K562 (cell line): Measurements from ENCODE around the gene VEGFB. TPM values are rescaled to one million over a fixed set of nuclear protein-coding genes. Genes with fewer than 3 reads are reported as not detected.

ENCODE experiments used
- ARID2 ChIP-seq: fragments of 450-650 bp; IDR thresholded peaks from 2 replicates; pipeline ENCODE4 v1.6.1; 2017; ENCODE audit warnings: antibody characterized with exemption, mild to moderate bottlenecking
- CBFA2T2 ChIP-seq: fragments of 450-650 bp; conservative IDR thresholded peaks from 2 replicates; pipeline ENCODE4 v1.6.1; 2017; ENCODE audit warnings: mild to moderate bottlenecking
- CBX1 ChIP-seq: sonication (generic); IDR thresholded peaks from 2 replicates; pipeline ENCODE4 v1.6.1; 2016; ENCODE audit warnings: antibody characterized with exemption, low read depth, mild to moderate bottlenecking
- CBX3 ChIP-seq, 2 experiments: IDR thresholded peaks; 1 replicate in 1 of 2; 2 replicates in 1 of 2; pipeline ENCODE4 v1.6.1; 2012; ENCODE audit warnings: inconsistent platforms in 2 of 2, low read length in 2 of 2, borderline replicate concordance in 1 of 2, control low read depth in 1 of 2
- IRF2 ChIP-seq: sonication (generic); formaldehyde crosslinking; IDR thresholded peaks from 2 replicates; pipeline ENCODE4 v1.8.1; 2022; ENCODE audit warnings: mild to moderate bottlenecking, missing genetic modification reagents
- MECOM ChIP-seq: fragments of 250-450 bp; sonication (Bioruptor Pico); IDR thresholded peaks from 2 replicates; pipeline ENCODE4 v1.8.0; 2022; ENCODE audit warnings: inconsistent platforms
- MED1 ChIP-seq: sonication (generic); formaldehyde crosslinking; IDR thresholded peaks from 2 replicates; pipeline ENCODE4 v1.8.1; 2023; ENCODE audit warnings: missing genetic modification reagents, borderline replicate concordance
- NFATC3 ChIP-seq: fragments of 450-650 bp; IDR thresholded peaks from 2 replicates; pipeline ENCODE4 v1.6.1; 2017; ENCODE audit warnings: mild to moderate bottlenecking
- NFE2 ChIP-seq: IDR thresholded peaks from 2 replicates; pipeline ENCODE4 v1.6.1; 2014; ENCODE audit warnings: antibody characterized with exemption, low read depth
- POLR2AphosphoS5 ChIP-seq: IDR thresholded peaks from 2 replicates; pipeline ENCODE4 v1.6.1; 2011; ENCODE audit warnings: mild to moderate bottlenecking, low read depth, low read length, moderate library complexity; ENCODE audit not compliant: control insufficient read depth, insufficient read depth
- TEAD2 ChIP-seq: fragments of 450-650 bp; IDR thresholded peaks from 2 replicates; pipeline ENCODE4 v1.6.1; 2016; ENCODE audit warnings: missing genetic modification characterization, control low read depth, missing compliant biosample characterization
- XRCC3 ChIP-seq: fragments of 450-650 bp; IDR thresholded peaks from 2 replicates; pipeline ENCODE4 v1.6.1; 2017; ENCODE audit warnings: mild to moderate bottlenecking, moderate library complexity
- XRCC4 ChIP-seq: IDR thresholded peaks from one replicate; pipeline ENCODE4 v1.6.1; 2011; ENCODE audit not compliant: insufficient read depth, insufficient read length; ENCODE audit errors: extremely low read depth
- ZBTB7A ChIP-seq: IDR thresholded peaks from 2 replicates; pipeline ENCODE4 v1.6.1; 2011; ENCODE audit warnings: low read depth, mild to moderate bottlenecking, low read length, moderate library complexity, borderline replicate concordance; ENCODE audit not compliant: control insufficient read depth
- ZNF140 ChIP-seq: fragments of 250-450 bp; sonication (Bioruptor Pico); IDR thresholded peaks from 2 replicates; pipeline ENCODE4 v1.8.0; 2021; ENCODE audit warnings: moderate library complexity, mild to moderate bottlenecking, inconsistent platforms
- ZNF324 ChIP-seq: fragments of 250-450 bp; sonication (Bioruptor Pico); IDR thresholded peaks from 2 replicates; pipeline ENCODE4 v1.4.0; 2020; ENCODE audit warnings: mild to moderate bottlenecking
- ZNF695 ChIP-seq: fragments of 450-650 bp; formaldehyde crosslinking; IDR thresholded peaks from 2 replicates; pipeline ENCODE4 v1.4.0; 2020; ENCODE audit warnings: mild to moderate bottlenecking, moderate library complexity
- polyA plus RNA-seq, 8 experiments: library from polyadenylated mRNA; depleted of rRNA in 4 of 8; stranded (reverse) in 5 of 8; unstranded in 3 of 8; fragments of >200 nt; fragmentation: Nextera tagmentation in 2 of 8; fragmentation: Illumina TruSeq in 1 of 8; extraction: Ambion mirVana in 2 of 8; extraction: Trizol in 1 of 8; gene quantifications; 2 replicates each; pipeline versions ENCODE4 v1.2.1 to v1.2.3, GENCODE V29; 2011 to 2014; ENCODE audit warnings: inconsistent platforms in 1 of 8, missing spikeins in 1 of 8
- total RNA-seq, 7 experiments: library from RNA; depleted of rRNA in 6 of 7; stranded (reverse); fragments of >200 nt in 6 of 7; fragmentation: Illumina TruSeq in 2 of 7; extraction: Trizol in 2 of 7; gene quantifications; 2 replicates each; pipeline versions ENCODE4 v1.2.1 to v1.2.3, GENCODE V29; 2011 to 2021; ENCODE audit warnings: low replicate concordance in 1 of 7
- TF ChIP-seq, protein P1 (sequence below): fragments of 450-650 bp; formaldehyde crosslinking; IDR thresholded peaks from 2 replicates; pipeline ENCODE4 v1.4.0; 2020; ENCODE audit warnings: mild to moderate bottlenecking, moderate library complexity
- TF ChIP-seq, protein P2 (sequence below): fragments of 450-650 bp; IDR thresholded peaks from 2 replicates; pipeline ENCODE4 v1.6.1; 2018; ENCODE audit warnings: mild to moderate bottlenecking, low read depth; ENCODE audit not compliant: partially characterized antibody
- TF ChIP-seq, protein P3 (sequence below): fragments of 250-450 bp; sonication (Bioruptor Pico); IDR thresholded peaks from 2 replicates; pipeline ENCODE4 v1.4.0; 2020; ENCODE audit warnings: mild to moderate bottlenecking, moderate library complexity
- TF ChIP-seq, protein P4 (sequence below): fragments of 450-650 bp; IDR thresholded peaks from one replicate; pipeline ENCODE4 v1.6.1; 2018; ENCODE audit warnings: mild to moderate bottlenecking, moderate library complexity; ENCODE audit not compliant: partially characterized antibody

The VEGFB gene
- total and polyA plus RNA-seq, 9 of the 15 experiments (the other 6 are each of a cell fraction or from before 2014, with no cell fraction given), result 11.0 to 83.4 (median 25.7) TPM

DNA sequence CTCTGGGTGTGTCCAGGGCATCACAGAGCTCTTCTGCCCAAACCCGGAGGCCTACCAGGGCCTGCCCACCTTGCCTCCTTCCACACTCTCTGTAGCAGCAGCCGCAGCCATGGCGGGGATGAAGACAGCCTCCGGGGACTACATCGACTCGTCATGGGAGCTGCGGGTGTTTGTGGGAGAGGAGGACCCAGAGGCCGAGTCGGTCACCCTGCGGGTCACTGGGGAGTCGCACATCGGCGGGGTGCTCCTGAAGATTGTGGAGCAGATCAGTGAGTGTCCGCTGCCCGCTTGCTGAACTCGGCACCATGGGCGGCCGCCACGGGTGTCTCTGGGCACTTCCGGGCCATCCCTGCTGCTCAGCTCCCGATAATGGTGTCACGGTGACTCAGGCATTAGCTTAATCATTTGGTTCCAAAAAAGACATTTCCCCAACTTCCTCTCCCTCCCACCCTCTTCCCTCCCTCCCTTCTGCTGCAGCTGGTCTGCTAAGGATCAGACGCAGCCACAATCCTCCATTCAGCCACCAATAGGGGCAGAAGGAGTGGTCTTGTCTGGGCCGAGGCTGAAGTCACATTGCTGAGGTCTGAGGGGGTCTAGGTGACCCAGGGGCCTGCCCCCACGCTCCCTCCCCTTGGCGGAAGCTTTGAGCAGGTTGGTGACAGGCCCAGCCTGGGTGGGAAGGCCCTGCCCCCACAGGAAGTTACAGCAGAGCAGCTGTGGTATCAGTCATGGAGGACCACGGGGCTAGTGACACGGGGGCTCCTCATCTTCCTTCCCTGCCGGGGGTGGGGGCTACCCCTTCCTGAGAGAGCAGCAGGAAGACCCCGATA is 26.9 kb upstream of the VEGFB start (continued):
- TF ChIP-seq, protein P1, sequence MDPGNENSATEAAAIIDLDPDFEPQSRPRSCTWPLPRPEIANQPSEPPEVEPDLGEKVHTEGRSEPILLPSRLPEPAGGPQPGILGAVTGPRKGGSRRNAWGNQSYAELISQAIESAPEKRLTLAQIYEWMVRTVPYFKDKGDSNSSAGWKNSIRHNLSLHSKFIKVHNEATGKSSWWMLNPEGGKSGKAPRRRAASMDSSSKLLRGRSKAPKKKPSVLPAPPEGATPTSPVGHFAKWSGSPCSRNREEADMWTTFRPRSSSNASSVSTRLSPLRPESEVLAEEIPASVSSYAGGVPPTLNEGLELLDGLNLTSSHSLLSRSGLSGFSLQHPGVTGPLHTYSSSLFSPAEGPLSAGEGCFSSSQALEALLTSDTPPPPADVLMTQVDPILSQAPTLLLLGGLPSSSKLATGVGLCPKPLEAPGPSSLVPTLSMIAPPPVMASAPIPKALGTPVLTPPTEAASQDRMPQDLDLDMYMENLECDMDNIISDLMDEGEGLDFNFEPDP (CRISPR knock-in tag), result peak; percentile 32; the same call in 1 of the 2 replicates
- TF ChIP-seq NFE2 (peak; percentile 95), ZNF324 (CRISPR knock-in tag) (no peak), CBX1 (no peak), MED1 (no peak), IRF2 (CRISPR knock-in tag) (no peak), ZBTB7A (peak; percentile 99), CBX3 (IDR thresholded peaks at IDR 0.05; ENCODE audit: borderline replicate concordance in 1 of 2, low read length in 2 of 2) (0 out of 3 replicates have a peak, but pooled peaks of 1 of the 2 experiments have one; percentile 17), CBFA2T2 (peak; percentile 62), MECOM (CRISPR knock-in tag) (no peak), ZNF140 (CRISPR knock-in tag) (no peak), ZNF695 (no peak), TEAD2 (tag) (no peak), POLR2AphosphoS5 (peak; percentile 79), NFATC3 (no peak), ARID2 (no peak), XRCC4 (no peak), XRCC3 (no peak)
- TF ChIP-seq, protein P2, sequence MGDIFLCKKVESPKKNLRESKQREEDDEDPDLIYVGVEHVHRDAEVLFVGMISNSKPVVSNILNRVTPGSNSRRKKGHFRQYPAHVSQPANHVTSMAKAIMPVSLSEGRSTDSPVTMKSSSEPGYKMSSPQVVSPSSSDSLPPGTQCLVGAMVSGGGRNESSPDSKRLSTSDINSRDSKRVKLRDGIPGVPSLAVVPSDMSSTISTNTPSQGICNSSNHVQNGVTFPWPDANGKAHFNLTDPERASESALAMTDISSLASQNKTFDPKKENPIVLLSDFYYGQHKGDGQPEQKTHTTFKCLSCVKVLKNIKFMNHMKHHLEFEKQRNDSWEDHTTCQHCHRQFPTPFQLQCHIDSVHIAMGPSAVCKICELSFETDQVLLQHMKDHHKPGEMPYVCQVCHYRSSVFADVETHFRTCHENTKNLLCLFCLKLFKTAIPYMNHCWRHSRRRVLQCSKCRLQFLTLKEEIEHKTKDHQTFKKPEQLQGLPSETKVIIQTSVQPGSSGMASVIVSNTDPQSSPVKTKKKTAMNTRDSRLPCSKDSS, result no peak
- TF ChIP-seq, protein P3, sequence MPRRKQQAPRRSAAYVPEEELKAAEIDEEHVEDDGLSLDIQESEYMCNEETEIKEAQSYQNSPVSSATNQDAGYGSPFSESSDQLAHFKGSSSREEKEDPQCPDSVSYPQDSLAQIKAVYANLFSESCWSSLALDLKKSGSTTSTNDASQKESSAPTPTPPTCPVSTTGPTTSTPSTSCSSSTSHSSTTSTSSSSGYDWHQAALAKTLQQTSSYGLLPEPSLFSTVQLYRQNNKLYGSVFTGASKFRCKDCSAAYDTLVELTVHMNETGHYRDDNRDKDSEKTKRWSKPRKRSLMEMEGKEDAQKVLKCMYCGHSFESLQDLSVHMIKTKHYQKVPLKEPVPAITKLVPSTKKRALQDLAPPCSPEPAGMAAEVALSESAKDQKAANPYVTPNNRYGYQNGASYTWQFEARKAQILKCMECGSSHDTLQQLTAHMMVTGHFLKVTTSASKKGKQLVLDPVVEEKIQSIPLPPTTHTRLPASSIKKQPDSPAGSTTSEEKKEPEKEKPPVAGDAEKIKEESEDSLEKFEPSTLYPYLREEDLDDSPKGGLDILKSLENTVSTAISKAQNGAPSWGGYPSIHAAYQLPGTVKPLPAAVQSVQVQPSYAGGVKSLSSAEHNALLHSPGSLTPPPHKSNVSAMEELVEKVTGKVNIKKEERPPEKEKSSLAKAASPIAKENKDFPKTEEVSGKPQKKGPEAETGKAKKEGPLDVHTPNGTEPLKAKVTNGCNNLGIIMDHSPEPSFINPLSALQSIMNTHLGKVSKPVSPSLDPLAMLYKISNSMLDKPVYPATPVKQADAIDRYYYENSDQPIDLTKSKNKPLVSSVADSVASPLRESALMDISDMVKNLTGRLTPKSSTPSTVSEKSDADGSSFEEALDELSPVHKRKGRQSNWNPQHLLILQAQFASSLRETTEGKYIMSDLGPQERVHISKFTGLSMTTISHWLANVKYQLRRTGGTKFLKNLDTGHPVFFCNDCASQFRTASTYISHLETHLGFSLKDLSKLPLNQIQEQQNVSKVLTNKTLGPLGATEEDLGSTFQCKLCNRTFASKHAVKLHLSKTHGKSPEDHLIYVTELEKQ, result no peak
- TF ChIP-seq, protein P4, sequence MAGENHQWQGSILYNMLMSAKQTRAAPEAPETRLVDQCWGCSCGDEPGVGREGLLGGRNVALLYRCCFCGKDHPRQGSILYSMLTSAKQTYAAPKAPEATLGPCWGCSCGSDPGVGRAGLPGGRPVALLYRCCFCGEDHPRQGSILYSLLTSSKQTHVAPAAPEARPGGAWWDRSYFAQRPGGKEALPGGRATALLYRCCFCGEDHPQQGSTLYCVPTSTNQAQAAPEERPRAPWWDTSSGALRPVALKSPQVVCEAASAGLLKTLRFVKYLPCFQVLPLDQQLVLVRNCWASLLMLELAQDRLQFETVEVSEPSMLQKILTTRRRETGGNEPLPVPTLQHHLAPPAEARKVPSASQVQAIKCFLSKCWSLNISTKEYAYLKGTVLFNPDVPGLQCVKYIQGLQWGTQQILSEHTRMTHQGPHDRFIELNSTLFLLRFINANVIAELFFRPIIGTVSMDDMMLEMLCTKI, result no peak
